Osteocyte (in vitro differentiated cells): ENCODE results near the gene TSFM. TPM values are rescaled to one million over a fixed set of nuclear protein-coding genes. Genes with fewer than 3 reads are reported as not detected.
A peak's percentile ranks its signal among the peaks of the same experiment; 100 is the strongest.

Experiments
- DNase-seq: peaks from one replicate; pipeline ENCODE4 v3.0.0; 2021; ENCODE audit warnings: mixed read lengths; ENCODE audit not compliant: unreplicated experiment; ENCODE audit errors: extremely low spot score
- H3K27ac Mint-ChIP-seq: one replicate; pipeline ENCODE4 v1.8.0; 2021; ENCODE audit warnings: mild to moderate bottlenecking, mixed read lengths; ENCODE audit not compliant: unreplicated experiment
- H3K27me3 Mint-ChIP-seq: one replicate; pipeline ENCODE4 v1.8.0; 2021; ENCODE audit warnings: mixed read lengths; ENCODE audit not compliant: unreplicated experiment
- H3K36me3 Mint-ChIP-seq: one replicate; pipeline ENCODE4 v1.8.0; 2021; ENCODE audit warnings: mixed read lengths; ENCODE audit not compliant: unreplicated experiment
- H3K4me1 Mint-ChIP-seq: one replicate; pipeline ENCODE4 v1.8.0; 2021; ENCODE audit warnings: mixed read lengths; ENCODE audit not compliant: unreplicated experiment
- H3K4me3 Mint-ChIP-seq: one replicate; pipeline ENCODE4 v1.8.0; 2021; ENCODE audit warnings: mild to moderate bottlenecking, moderate library complexity, mixed read lengths; ENCODE audit not compliant: unreplicated experiment
- H3K9me3 Mint-ChIP-seq: one replicate; pipeline ENCODE4 v1.8.0; 2021; ENCODE audit warnings: mixed read lengths; ENCODE audit not compliant: unreplicated experiment
- total RNA-seq: library from RNA; stranded (reverse); gene quantifications from 2 replicates; pipeline ENCODE4 v1.2.1, GENCODE V29; 2021
- TF ChIP-seq, protein P1 (sequence below): fragments of 200-600 bp; sonication (generic); IDR thresholded peaks from 2 replicates; pipeline ENCODE4 v1.5.0; 2021; ENCODE audit warnings: antibody characterized with exemption, mild to moderate bottlenecking, moderate library complexity

The TSFM gene
- total RNA-seq, 1 donor from 2014 or later: 28.5 TPM

DNA sequence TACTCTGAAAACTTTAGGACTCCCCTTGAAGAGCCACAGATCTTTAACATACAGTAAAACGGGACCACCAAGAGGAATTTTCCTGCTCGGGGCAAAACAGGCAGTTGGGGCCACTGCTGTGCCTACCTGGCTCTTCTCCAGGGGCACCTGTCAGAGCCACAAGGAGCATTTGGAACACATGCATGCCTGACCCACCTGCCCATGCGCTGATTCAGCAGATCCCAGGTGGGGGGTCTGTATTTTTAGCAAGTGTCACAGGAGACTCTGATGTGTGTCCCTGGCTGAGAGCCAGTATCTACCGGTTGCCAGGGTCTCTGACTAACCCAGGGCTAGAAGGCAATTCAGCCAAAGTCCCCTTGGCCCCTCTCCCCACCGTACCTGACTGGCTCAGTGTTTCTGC lies 57.4 kb downstream of the TSFM start:
- peaks cover 94% of the 10 kb centered on the region for H3K4me1 Mint-ChIP-seq
- DNase-seq: no peak
- no peaks in the 10 kb centered on the region for H3K27me3 Mint-ChIP-seq
- H3K4me3 Mint-ChIP-seq: peak overlapping the region; percentile 14
- H3K36me3 Mint-ChIP-seq: peaks cover 2% of the 10 kb centered on the region
- peak overlapping the region; percentile 57 for H3K27ac Mint-ChIP-seq
- no peaks in the 10 kb centered on the region for H3K9me3 Mint-ChIP-seq
- TF ChIP-seq, protein P1, sequence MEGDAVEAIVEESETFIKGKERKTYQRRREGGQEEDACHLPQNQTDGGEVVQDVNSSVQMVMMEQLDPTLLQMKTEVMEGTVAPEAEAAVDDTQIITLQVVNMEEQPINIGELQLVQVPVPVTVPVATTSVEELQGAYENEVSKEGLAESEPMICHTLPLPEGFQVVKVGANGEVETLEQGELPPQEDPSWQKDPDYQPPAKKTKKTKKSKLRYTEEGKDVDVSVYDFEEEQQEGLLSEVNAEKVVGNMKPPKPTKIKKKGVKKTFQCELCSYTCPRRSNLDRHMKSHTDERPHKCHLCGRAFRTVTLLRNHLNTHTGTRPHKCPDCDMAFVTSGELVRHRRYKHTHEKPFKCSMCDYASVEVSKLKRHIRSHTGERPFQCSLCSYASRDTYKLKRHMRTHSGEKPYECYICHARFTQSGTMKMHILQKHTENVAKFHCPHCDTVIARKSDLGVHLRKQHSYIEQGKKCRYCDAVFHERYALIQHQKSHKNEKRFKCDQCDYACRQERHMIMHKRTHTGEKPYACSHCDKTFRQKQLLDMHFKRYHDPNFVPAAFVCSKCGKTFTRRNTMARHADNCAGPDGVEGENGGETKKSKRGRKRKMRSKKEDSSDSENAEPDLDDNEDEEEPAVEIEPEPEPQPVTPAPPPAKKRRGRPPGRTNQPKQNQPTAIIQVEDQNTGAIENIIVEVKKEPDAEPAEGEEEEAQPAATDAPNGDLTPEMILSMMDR: no peak

- Mint-ChIP-seq H3K27ac (peak overlapping the region; percentile 57), H3K9me3 (no peaks in the 10 kb centered on the region), H3K4me1 (peaks cover 87% of the 10 kb centered on the region), H3K27me3 (no peaks in the 10 kb centered on the region), H3K4me3 (peak overlapping the region; percentile 14), H3K36me3 (peaks cover 2% of the 10 kb centered on the region)
- DNase-seq: no peak
- TF ChIP-seq, protein P1: no peak
Observed at GRCh38 chr12:57840726-57841125, 58.1 kb downstream of the TSFM start.

- Mint-ChIP-seq H3K27me3 (no peaks in the 10 kb centered on the region), H3K4me3 (peak overlapping the region; percentile 14), H3K36me3 (peaks cover 2% of the 10 kb centered on the region), H3K9me3 (no peaks in the 10 kb centered on the region), H3K27ac (peak overlapping the region; percentile 57), H3K4me1 (peaks cover 80% of the 10 kb centered on the region)
- TF ChIP-seq, protein P1: no peak
- DNase-seq: no peak
Observed at GRCh38 chr12:57841445-57841844, 58.9 kb downstream of the TSFM start.

DNA sequence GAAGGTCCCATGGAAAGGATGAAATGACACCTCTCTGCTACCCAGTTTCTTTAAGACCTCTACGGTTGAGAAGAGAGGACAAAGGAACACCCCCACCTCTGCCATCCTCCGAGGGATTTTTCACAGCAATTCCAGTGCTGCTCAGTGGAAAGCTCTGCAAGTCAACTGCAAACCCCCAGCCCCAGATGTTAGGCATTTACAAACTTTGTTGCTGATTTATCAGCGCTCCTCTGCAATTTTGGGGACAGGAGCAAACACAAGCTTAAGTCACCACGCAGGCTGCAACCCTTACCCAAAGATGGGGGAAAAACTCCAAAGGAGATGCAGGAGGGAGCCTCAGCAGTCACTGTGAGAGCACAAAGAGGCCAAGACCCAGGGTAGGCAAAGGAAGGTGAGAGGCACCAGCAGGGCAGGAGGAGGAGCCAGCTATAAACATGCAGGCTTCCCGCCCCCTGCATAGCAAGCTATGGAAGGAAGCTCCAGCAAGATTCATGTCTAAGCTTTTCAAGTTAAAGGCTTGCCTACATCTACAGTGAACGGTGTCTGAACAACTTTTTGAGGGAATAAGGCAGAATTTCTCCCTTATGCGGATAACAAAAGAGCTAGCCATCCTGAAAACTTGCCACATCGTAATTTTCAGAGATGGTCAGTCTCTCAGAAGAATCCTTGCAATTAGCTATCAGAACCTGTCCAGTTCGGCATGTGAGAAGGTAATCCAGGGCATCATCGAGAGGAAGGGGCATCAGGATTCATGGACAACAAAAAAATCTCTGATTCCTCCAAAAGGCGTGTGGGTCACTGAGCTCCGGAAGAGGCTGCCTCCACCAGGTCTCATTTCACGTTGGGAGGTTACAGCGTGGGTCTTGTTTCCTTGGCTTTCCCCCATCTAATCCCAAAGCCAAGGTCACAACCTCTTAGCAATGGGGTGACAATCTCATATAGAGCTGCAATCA lies 60.0 kb downstream of the TSFM start:
- Mint-ChIP-seq H3K36me3 (peaks cover 2% of the 10 kb centered on the region), H3K9me3 (no peaks in the 10 kb centered on the region), H3K4me1 (peaks cover 74% of the 10 kb centered on the region), H3K27ac (peak overlapping the region; percentile 43), H3K4me3 (peak overlapping the region; percentile 83), H3K27me3 (no peaks in the 10 kb centered on the region)
- DNase-seq: no peak
- TF ChIP-seq, protein P1: no peak

GRCh38 chr12:57844709-57845477 lies 62.3 kb downstream of the TSFM start:
- Mint-ChIP-seq H3K36me3 (peaks cover 2% of the 10 kb centered on the region), H3K27ac (peak overlapping the region; percentile 88), H3K4me1 (peaks cover 54% of the 10 kb centered on the region), H3K4me3 (peak overlapping the region; percentile 83), H3K27me3 (no peaks in the 10 kb centered on the region), H3K9me3 (no peaks in the 10 kb centered on the region)
- TF ChIP-seq, protein P1: no peak
- DNase-seq: no peak
